Measurements from ENCODE around the gene PARM1. TPM values are rescaled to one million over a fixed set of nuclear protein-coding genes. Genes with fewer than 3 reads are reported as not detected.

The PARM1 gene
- polyA plus RNA-seq, 1 of the 3 experiments (the other 2 are of a cell fraction), result not detected

- H3K9ac ChIP-seq, result no peak overlapping the region
- H3K4me3 ChIP-seq (ENCODE audit: low read depth in 2 of 2, low read length in 1 of 2), result no peak overlapping the region
- no peaks in the 10 kb centered on the region for H3K79me2 ChIP-seq (ENCODE audit: insufficient read depth)
- no peaks in the 10 kb centered on the region for H4K20me1 ChIP-seq (ENCODE audit: insufficient read depth)
- no peak overlapping the region for H2AFZ ChIP-seq (ENCODE audit: low read depth)
- no peak for TF ChIP-seq POLR2AphosphoS5 (IDR thresholded peaks at IDR 0.05; ENCODE audit: low read depth, low read length)
- no peak for TF ChIP-seq USF2 (IDR thresholded peaks at IDR 0.05; ENCODE audit: borderline replicate concordance, low read depth, low read length)
- TF ChIP-seq RFX5 (IDR thresholded peaks at IDR 0.05; ENCODE audit: low read length), result no peak
- TF ChIP-seq RCOR1 (IDR thresholded peaks at IDR 0.05; ENCODE audit: low read length), result no peak
- 17% methylated on average over 2 of the region's 15 CpGs for WGBS (ENCODE audit: low lambda C conversion rate)
- no peaks in the 10 kb centered on the region for H3K36me3 ChIP-seq (replicated peaks in 1 of 2; ENCODE audit: control insufficient read depth in 1 of 2, insufficient read depth in 2 of 2, low read length in 1 of 2)
- H3F3A ChIP-seq (replicated peaks; ENCODE audit: insufficient read depth), result no peaks in the 10 kb centered on the region
- no peaks in the 10 kb centered on the region for H3K4me1 ChIP-seq (ENCODE audit: control insufficient read depth in 1 of 2, insufficient read depth in 2 of 2, low read depth in 1 of 2, low read length in 1 of 2)
- no peak overlapping the region for H3K4me2 ChIP-seq
- POLR2A ChIA-PET, result no interaction called here
- CTCF ChIA-PET, result no interaction called here
- peaks cover 6% of the 10 kb centered on the region; the same call in 1 of the 2 replicates for H3K27me3 ChIP-seq (ENCODE audit: insufficient read depth)
- no peak for DNase-seq
- no peaks in the 10 kb centered on the region for H3K9me2 ChIP-seq
- no peaks in the 10 kb centered on the region for H3K9me3 ChIP-seq
- no peak overlapping the region for H3K27ac ChIP-seq (ENCODE audit: low read depth in 2 of 2, low read length in 1 of 2)
Measured at GRCh38 chr4:75057369-75057768, 124.5 kb downstream of the PARM1 start.

- no peak overlapping the region for H3K4me3 ChIP-seq (ENCODE audit: low read depth in 2 of 2, low read length in 1 of 2)
- ChIA-PET POLR2A (no interaction called here), CTCF (no interaction called here)
- H2AFZ ChIP-seq (ENCODE audit: low read depth), result no peak overlapping the region
- no peaks in the 10 kb centered on the region for H3K9me3 ChIP-seq
- H3K27ac ChIP-seq (ENCODE audit: low read depth in 2 of 2, low read length in 1 of 2), result no peak overlapping the region
- no CpG with 5 or more reads among the region's 10 CpGs for WGBS (ENCODE audit: low lambda C conversion rate)
- no peaks in the 10 kb centered on the region for H4K20me1 ChIP-seq (ENCODE audit: insufficient read depth)
- DNase-seq, result no peak
- H3K36me3 ChIP-seq (replicated peaks in 1 of 2; ENCODE audit: control insufficient read depth in 1 of 2, insufficient read depth in 2 of 2, low read length in 1 of 2), result no peaks in the 10 kb centered on the region
- H3K27me3 ChIP-seq (ENCODE audit: insufficient read depth), result peaks cover 6% of the 10 kb centered on the region; the same call in 1 of the 2 replicates
- H3K4me2 ChIP-seq, result no peak overlapping the region
- no peaks in the 10 kb centered on the region for H3F3A ChIP-seq (replicated peaks; ENCODE audit: insufficient read depth)
- TF ChIP-seq IRF3 (IDR thresholded peaks at IDR 0.05; ENCODE audit: low read depth, low read length) (no peak), REST (IDR thresholded peaks at IDR 0.05; ENCODE audit: low read depth, low read length) (no peak), TAF1 (IDR thresholded peaks at IDR 0.05; ENCODE audit: borderline replicate concordance, low read depth, low read length) (no peak), USF1 (IDR thresholded peaks at IDR 0.05; ENCODE audit: borderline replicate concordance, low read depth) (no peak)
- H3K4me1 ChIP-seq (ENCODE audit: control insufficient read depth in 1 of 2, insufficient read depth in 2 of 2, low read depth in 1 of 2, low read length in 1 of 2), result no peaks in the 10 kb centered on the region
- no peaks in the 10 kb centered on the region for H3K9me2 ChIP-seq
- no peaks in the 10 kb centered on the region for H3K79me2 ChIP-seq (ENCODE audit: insufficient read depth)
- H3K9ac ChIP-seq, result no peak overlapping the region
Measured at GRCh38 chr4:75058486-75058885, 125.6 kb downstream of the PARM1 start.
